ENCODE results near the gene MBD5.

Gene MBD5

GRCh38 chr2:148486655-148487054 is 465.8 kb downstream of the MBD5 start:
- DNase-seq: no peak

- DNase-seq: no peak
These were observed 466.5 kb downstream of the MBD5 start for GRCh38 chr2:148487439-148487838.

GRCh38 chr2:148490840-148491439 is 470.0 kb downstream of the MBD5 start:
- no peak for DNase-seq

- DNase-seq: no peak
These were observed 473.1 kb downstream of the MBD5 start for GRCh38 chr2:148493822-148494563.

- DNase-seq: no peak
These were observed 474.7 kb downstream of the MBD5 start for GRCh38 chr2:148495586-148495985.

GRCh38 chr2:148501545-148501944 is 480.7 kb downstream of the MBD5 start:
- DNase-seq: no peak

- DNase-seq: no peak
These were observed 482.6 kb downstream of the MBD5 start for GRCh38 chr2:148503516-148503915.

GRCh38 chr2:148507970-148508369 is 487.1 kb downstream of the MBD5 start:
- DNase-seq: no peak

- DNase-seq: no peak
These were observed 488.0 kb downstream of the MBD5 start for GRCh38 chr2:148508878-148509287.

GRCh38 chr2:148509288-148509902 is 488.5 kb downstream of the MBD5 start:
- peak; percentile 64 to 82 (median 72) for DNase-seq

DNA sequence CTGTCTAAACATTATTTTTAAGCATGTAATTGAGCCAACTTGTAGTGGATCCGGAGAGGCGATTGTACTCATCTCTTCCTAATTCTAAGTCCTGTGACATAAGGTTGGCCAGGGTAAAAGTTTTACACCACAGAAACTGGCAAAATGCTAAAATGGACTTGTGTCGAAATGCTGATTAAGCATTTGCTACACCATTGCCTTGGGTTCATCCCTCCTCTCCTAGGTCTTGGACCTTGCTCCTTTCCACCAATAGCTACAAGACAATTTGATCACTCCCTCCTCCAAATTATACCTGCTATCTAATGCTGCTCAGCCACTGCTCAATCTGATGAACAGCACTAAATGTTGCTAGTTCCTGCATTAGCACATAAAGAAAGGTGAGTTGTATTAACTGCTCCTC is 491.0 kb downstream of the MBD5 start:
- no peak for DNase-seq

GRCh38 chr2:148512501-148512900 is 491.6 kb downstream of the MBD5 start:
- DNase-seq: no peak

- DNase-seq: no peak
These were observed 492.5 kb downstream of the MBD5 start for GRCh38 chr2:148513427-148513826.

- DNase-seq: no peak
These were observed 494.2 kb downstream of the MBD5 start for GRCh38 chr2:148515120-148515519.

GRCh38 chr2:148515976-148516375 is 495.1 kb downstream of the MBD5 start:
- DNase-seq: no peak

- no peak for DNase-seq
These were observed 496.4 kb downstream of the MBD5 start for GRCh38 chr2:148517296-148517695.

DNA sequence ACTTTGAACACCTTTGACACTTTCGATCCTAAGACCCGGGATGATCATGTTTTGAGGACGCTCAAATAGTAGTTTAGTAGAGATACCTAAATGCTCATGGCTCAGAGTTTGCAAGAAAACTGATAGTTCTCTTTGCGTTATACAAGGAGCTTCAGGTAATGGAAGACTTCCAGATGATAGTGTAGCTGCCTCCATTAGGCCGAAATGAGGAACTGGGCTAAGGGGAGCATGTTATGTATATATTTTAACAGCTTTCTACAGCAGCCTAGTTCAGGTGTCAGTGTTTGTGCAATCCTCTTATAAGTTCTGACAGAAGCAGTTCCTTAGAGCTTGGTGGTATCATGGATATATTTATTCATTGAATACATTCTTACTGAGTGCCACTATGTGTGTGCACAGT is 496.9 kb downstream of the MBD5 start:
- DNase-seq: no peak

DNA sequence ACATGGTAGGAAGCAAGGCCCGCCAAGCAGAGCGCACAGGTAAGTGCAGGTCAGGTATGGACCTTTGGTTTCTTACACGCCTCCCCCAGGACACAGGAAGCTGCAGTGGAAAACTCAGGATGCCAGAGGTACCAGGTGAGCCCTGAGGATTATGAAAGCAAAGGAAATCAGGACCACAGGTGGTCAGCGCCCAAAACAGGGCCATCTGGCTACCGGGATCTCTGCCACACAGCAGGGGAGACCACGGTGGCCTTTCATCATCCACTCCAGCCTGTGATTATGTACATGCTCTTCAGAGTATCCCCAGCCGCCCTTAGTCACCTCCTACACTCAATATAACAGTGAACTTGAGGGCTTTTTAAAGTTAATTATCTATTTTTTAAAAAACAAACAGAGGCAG is 498.1 kb downstream of the MBD5 start:
- DNase-seq: no peak

GRCh38 chr2:148521181-148521580 is 500.3 kb downstream of the MBD5 start:
- no peak for DNase-seq

- DNase-seq: no peak
These were observed 502.4 kb downstream of the MBD5 start for GRCh38 chr2:148523315-148523714.

- peak in 5 of 6 experiments; percentile 47 to 90 (median 84) for DNase-seq
These were observed 503.6 kb downstream of the MBD5 start for GRCh38 chr2:148524519-148524919.

GRCh38 chr2:148525130-148525529 is 504.2 kb downstream of the MBD5 start:
- DNase-seq: no peak

DNA sequence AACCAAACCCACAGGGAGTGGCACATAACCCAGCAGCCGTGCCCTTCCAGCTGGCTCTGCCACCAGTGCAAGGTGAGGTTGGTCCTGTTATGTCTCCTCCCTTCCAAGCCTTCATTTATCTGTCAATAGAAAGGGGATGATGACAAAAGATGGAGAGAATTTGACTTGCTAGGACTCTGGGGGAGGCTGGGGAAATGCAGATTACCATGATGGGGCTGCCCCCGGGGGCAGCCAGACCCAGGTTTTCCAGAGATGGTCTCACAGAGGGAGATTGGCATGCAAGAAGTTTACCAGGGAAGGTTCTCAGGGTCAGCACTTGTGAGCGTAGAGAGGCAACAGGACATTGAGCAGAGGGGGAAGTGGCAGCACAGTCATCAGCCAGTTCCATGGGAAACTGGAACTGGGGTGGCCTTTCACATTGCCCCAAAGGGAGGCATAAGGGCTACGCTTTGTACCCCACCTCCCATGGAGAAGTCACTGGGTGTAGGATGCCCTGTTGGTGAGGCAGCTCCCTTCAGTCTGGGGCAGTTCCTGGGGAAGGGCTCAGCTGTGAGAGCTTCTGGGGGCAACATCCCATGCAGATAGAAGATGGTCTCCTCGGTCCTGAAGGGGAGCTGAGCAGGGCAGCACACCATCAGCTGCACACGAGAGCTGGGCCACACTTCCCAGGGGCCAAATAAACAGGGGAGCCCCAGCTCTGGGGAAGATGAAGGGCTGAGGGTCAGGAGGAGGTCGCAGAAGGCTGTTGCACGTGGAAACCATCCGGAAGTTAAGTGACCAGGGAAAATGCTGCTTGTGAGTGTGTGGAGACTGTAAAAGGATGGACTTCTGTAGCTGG is 505.8 kb downstream of the MBD5 start:
- no peak for DNase-seq

All from stimulated activated naive CD4-positive, alpha-beta T cell (primary cell).